Endodermal cell (in vitro differentiated cells): Measurements from ENCODE around the gene LRFN2. TPM values are rescaled to one million over a fixed set of nuclear protein-coding genes. Genes with fewer than 3 reads are reported as not detected.
A peak's percentile ranks its signal among the peaks of the same experiment; 100 is the strongest.

Experiments
- DNase-seq: peaks from one replicate; pipeline ENCODE4 v3.0.0-alpha.2; 2017
- H3K27ac ChIP-seq: 2 replicates; pipeline ENCODE4 v1.5.1; 2013; ENCODE audit warnings: mild to moderate bottlenecking, low read depth, low read length, moderate library complexity
- H3K27me3 ChIP-seq: 2 replicates; pipeline ENCODE4 v1.6.1; 2013; ENCODE audit warnings: mild to moderate bottlenecking, low read length, moderate library complexity; ENCODE audit not compliant: insufficient read depth, control insufficient read depth, poor library complexity, severe bottlenecking
- H3K36me3 ChIP-seq: 2 replicates; pipeline ENCODE4 v1.7.0; 2013; ENCODE audit warnings: mild to moderate bottlenecking, low read length, moderate library complexity; ENCODE audit not compliant: control insufficient read depth, insufficient read depth
- H3K4me1 ChIP-seq: one replicate; pipeline ENCODE4 v1.7.0; 2013; ENCODE audit warnings: low read length; ENCODE audit not compliant: control insufficient read depth, insufficient read depth
- H3K4me3 ChIP-seq: 2 replicates; pipeline ENCODE4 v1.5.1; 2013; ENCODE audit warnings: mild to moderate bottlenecking, low read length, moderate library complexity
- H3K9ac ChIP-seq: 2 replicates; pipeline ENCODE4 v1.6.1; 2013; ENCODE audit warnings: mild to moderate bottlenecking, low read length, moderate library complexity; ENCODE audit not compliant: poor library complexity, severe bottlenecking; ENCODE audit errors: extremely low read depth
- H3K9me3 ChIP-seq: 2 replicates; pipeline ENCODE4 v1.6.1; 2013; ENCODE audit warnings: mild to moderate bottlenecking, low read length, moderate library complexity; ENCODE audit not compliant: control insufficient read depth
- H3K27ac Mint-ChIP-seq: 2 replicates; pipeline ENCODE4 v1.8.0; 2020; ENCODE audit warnings: mixed read lengths
- H3K27me3 Mint-ChIP-seq: 2 replicates; pipeline ENCODE4 v1.8.0; 2021; ENCODE audit warnings: mild to moderate bottlenecking, mixed read lengths; ENCODE audit not compliant: insufficient read depth
- H3K36me3 Mint-ChIP-seq: 2 replicates; pipeline ENCODE4 v1.8.0; 2020; ENCODE audit warnings: low read depth, mixed read lengths
- H3K4me1 Mint-ChIP-seq: 2 replicates; pipeline ENCODE4 v1.8.0; 2020; ENCODE audit warnings: mixed read lengths
- H3K4me3 Mint-ChIP-seq: 2 replicates; pipeline ENCODE4 v1.8.0; 2020; ENCODE audit warnings: mild to moderate bottlenecking, moderate library complexity, mixed read lengths
- H3K9me3 Mint-ChIP-seq: 2 replicates; pipeline ENCODE4 v1.8.0; 2020; ENCODE audit warnings: mild to moderate bottlenecking, mixed read lengths
- CTCF ChIP-seq: fragments of 200-600 bp; sonication (generic); conservative IDR thresholded peaks from 2 replicates; pipeline ENCODE4 v1.5.0; 2021; ENCODE audit warnings: antibody characterized with exemption, mild to moderate bottlenecking
- WGBS, 2 experiments: methylation state at CpG; one replicate each; pipeline versions ENCODE4 v1.1.5 to v1.1.7; 2013; ENCODE audit warnings: missing lambda C conversion rate in 2 of 2, mixed read lengths in 1 of 2; ENCODE audit not compliant: insufficient coverage in 1 of 2, insufficient read length in 1 of 2; 5-methylcytosine and 5-hydroxymethylcytosine counted together
- total RNA-seq, 2 donors: library from RNA; stranded (reverse); fragmentation: NEBNext Ultra II Directional in 1 of 2; extraction: Animal tissue kit (Norgen Biotek cat#: 25700) in 1 of 2; gene quantifications; 2 replicates in 1 of 2; 3 replicates in 1 of 2; pipeline ENCODE4 v1.2.1, GENCODE V29; 2021

LRFN2 gene
- total RNA-seq, 2 donors from 2014 or later, result 0.15 TPM; not detected in 1

- H3K27me3 ChIP-seq, result peaks cover 24% of the 10 kb centered on the region
- H3K9me3 Mint-ChIP-seq, result no peaks in the 10 kb centered on the region
- peaks cover 13% of the 10 kb centered on the region for H3K4me1 Mint-ChIP-seq
- TF ChIP-seq CTCF, result no peak
- H3K27me3 Mint-ChIP-seq, result peaks cover 9% of the 10 kb centered on the region
- peaks cover 9% of the 10 kb centered on the region for H3K4me1 ChIP-seq
- H3K36me3 Mint-ChIP-seq, result no peaks in the 10 kb centered on the region
- no peak overlapping the region for H3K9ac ChIP-seq
- no peak overlapping the region for H3K27ac ChIP-seq
- H3K36me3 ChIP-seq, result no peaks in the 10 kb centered on the region
- WGBS, 2 experiments, result 87 to 96% methylated on average over 3 to 4 of the region's 4 CpGs
- peak; percentile 12 for DNase-seq
- no peaks in the 10 kb centered on the region for H3K9me3 ChIP-seq
- no peak overlapping the region for H3K27ac Mint-ChIP-seq
- H3K4me3 ChIP-seq, result no peak overlapping the region
- no peak overlapping the region for H3K4me3 Mint-ChIP-seq
Measured at GRCh38 chr6:40390144-40390800, 196.9 kb downstream of the LRFN2 start.

GRCh38 chr6:40389254-40389653 is 197.9 kb downstream of the LRFN2 start:
- H3K36me3 Mint-ChIP-seq, result no peaks in the 10 kb centered on the region
- WGBS, 2 experiments, result 97 to 100% methylated on average over 3 of the region's 4 CpGs
- no peak overlapping the region for H3K27ac Mint-ChIP-seq

GRCh38 chr6:40387871-40388264 is 199.3 kb downstream of the LRFN2 start:
- no peak overlapping the region for H3K27ac Mint-ChIP-seq
- H3K27me3 Mint-ChIP-seq, result peaks cover 13% of the 10 kb centered on the region
- Histone ChIP-seq H3K36me3 (no peaks in the 10 kb centered on the region), H3K4me1 (peaks cover 9% of the 10 kb centered on the region), H3K9ac (no peak overlapping the region), H3K9me3 (no peaks in the 10 kb centered on the region), H3K4me3 (no peak overlapping the region), H3K27ac (no peak overlapping the region), H3K27me3 (peaks cover 29% of the 10 kb centered on the region)
- WGBS, 2 experiments, result 80 to 82% methylated on average over 3 to 5 of the region's 5 CpGs
- TF ChIP-seq CTCF, result no peak
- peak; percentile 38 for DNase-seq
- no peak overlapping the region for H3K4me3 Mint-ChIP-seq
- H3K9me3 Mint-ChIP-seq, result no peaks in the 10 kb centered on the region
- H3K36me3 Mint-ChIP-seq, result no peaks in the 10 kb centered on the region
- H3K4me1 Mint-ChIP-seq, result peaks cover 13% of the 10 kb centered on the region

More at GRCh38 chr6:40389254-40389653, 197.9 kb downstream of the LRFN2 start:
- H3K4me3 ChIP-seq, result no peak overlapping the region
- no peaks in the 10 kb centered on the region for H3K9me3 ChIP-seq
- no peak for TF ChIP-seq CTCF
- peaks cover 29% of the 10 kb centered on the region for H3K27me3 ChIP-seq
- H3K27ac ChIP-seq, result no peak overlapping the region
- Mint-ChIP-seq H3K4me1 (peaks cover 13% of the 10 kb centered on the region), H3K4me3 (no peak overlapping the region), H3K27me3 (peaks cover 12% of the 10 kb centered on the region), H3K9me3 (no peaks in the 10 kb centered on the region)
- peaks cover 9% of the 10 kb centered on the region for H3K4me1 ChIP-seq
- no peak for DNase-seq
- no peaks in the 10 kb centered on the region for H3K36me3 ChIP-seq
- H3K9ac ChIP-seq, result no peak overlapping the region
